SH-SY5Y (cell line): ENCODE results near the gene RPAP3.

ENCODE experiments used
- GATA2 ChIP-seq: IDR thresholded peaks from 2 replicates; pipeline ENCODE4 v1.6.1; 2011; ENCODE audit warnings: mild to moderate bottlenecking, low read depth, low read length
- GATA3 ChIP-seq: IDR thresholded peaks from 2 replicates; pipeline ENCODE4 v1.6.1; 2011; ENCODE audit warnings: low read depth, mild to moderate bottlenecking, low read length, moderate library complexity

DNA sequence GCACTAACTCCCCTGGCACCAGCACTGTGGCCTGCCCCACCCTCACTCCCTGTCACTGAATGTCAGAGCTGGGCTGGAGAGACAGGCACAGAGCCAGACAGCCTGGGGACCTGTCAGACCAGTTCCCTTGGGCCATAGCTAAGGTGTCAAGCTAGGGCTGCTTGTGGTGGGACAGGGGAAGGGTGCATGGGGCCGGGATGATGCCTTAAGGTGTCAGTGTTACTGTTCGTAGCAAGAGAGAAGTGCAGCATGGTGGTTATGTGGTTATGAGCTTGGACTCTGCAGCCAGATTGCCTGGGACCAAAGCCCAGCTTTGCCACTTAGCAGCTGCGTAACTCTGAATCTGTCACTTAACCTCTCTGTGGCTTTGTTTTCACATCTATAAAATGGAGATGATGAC, 49.1 kb upstream of the RPAP3 start:
- TF ChIP-seq GATA3: no peak
- TF ChIP-seq GATA2: no peak
